Astrocyte (in vitro differentiated cells and primary cell): ENCODE data around the gene EIF5A2.

Experiments used
- EZH2 ChIP-seq: IDR thresholded peaks from 2 replicates; pipeline ENCODE4 v1.6.1; 2012; ENCODE audit warnings: mild to moderate bottlenecking, low read length, inconsistent platforms; ENCODE audit not compliant: insufficient read depth
- TF ChIP-seq, protein P1 (sequence below): IDR thresholded peaks from 2 replicates; pipeline ENCODE4 v1.5.1; 2011; ENCODE audit warnings: low read depth, mild to moderate bottlenecking, inconsistent platforms, low read length, moderate library complexity; ENCODE audit not compliant: insufficient read depth

DNA sequence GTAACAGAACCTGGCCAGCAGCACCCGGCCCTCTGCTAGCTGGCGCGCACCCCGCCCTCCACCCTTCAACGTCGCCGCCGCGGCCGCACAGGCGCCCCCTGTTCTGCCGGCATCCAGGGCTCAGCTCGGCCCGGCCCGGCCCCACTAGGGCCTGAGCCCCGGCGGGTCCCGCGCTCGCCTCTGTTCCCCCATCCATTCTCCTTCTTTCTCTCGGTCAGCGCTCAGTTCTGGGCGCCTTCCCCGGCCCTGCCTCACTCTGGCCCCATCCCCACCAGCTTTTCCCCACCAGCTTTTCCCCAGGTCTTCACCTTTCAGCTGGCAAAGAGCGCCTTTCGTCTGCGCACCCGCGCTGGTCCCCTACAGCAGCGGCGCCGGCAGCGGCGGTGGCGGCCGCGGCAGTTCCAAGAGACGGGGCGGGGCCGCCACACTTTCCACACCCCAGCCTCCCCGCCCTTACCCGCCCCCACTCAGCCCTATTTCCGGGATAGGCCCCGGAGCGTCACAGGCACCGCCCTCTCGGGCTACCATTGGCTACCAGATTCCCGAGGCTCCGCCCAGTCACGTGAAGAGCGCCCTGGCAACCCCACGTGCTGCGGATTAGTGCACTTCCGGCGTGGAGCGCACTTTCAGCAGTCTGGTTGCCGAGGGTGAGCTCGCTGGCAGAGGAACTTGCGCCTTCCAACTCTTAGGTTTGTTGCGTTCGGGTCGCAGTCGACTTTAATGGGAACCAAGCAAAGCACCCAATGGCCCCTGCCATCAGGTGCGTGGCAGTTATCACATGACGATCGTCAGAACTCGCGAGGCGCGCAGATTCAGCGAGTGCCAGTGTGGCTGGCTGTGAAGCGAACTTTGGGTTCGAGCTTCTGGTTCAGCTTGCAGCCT is at the start of gene EIF5A2:
- TF ChIP-seq, protein P1, sequence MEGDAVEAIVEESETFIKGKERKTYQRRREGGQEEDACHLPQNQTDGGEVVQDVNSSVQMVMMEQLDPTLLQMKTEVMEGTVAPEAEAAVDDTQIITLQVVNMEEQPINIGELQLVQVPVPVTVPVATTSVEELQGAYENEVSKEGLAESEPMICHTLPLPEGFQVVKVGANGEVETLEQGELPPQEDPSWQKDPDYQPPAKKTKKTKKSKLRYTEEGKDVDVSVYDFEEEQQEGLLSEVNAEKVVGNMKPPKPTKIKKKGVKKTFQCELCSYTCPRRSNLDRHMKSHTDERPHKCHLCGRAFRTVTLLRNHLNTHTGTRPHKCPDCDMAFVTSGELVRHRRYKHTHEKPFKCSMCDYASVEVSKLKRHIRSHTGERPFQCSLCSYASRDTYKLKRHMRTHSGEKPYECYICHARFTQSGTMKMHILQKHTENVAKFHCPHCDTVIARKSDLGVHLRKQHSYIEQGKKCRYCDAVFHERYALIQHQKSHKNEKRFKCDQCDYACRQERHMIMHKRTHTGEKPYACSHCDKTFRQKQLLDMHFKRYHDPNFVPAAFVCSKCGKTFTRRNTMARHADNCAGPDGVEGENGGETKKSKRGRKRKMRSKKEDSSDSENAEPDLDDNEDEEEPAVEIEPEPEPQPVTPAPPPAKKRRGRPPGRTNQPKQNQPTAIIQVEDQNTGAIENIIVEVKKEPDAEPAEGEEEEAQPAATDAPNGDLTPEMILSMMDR = no peak
- no peak for TF ChIP-seq EZH2
